Brain microvascular endothelial cell (primary cell): ENCODE results near the gene MRPS23.

ENCODE experiments used
- DNase-seq: peaks from one replicate; pipeline ENCODE4 v3.0.0-alpha.2; 2020
- H3K27ac ChIP-seq: fragments of 250-450 bp; sonication (Bioruptor Pico); 2 replicates; pipeline ENCODE4 v1.5.1; 2020; ENCODE audit warnings: mild to moderate bottlenecking, moderate library complexity
- H3K27me3 ChIP-seq: fragments of 250-450 bp; sonication (Bioruptor Pico); replicated peaks from 2 replicates; pipeline ENCODE4 v1.5.1; 2020; ENCODE audit warnings: mild to moderate bottlenecking
- H3K36me3 ChIP-seq: fragments of 250-450 bp; sonication (Bioruptor Pico); replicated peaks from 2 replicates; pipeline ENCODE4 v1.5.1; 2020; ENCODE audit warnings: mild to moderate bottlenecking
- H3K4me3 ChIP-seq: 2 replicates; pipeline ENCODE4 v1.5.1; 2011; ENCODE audit warnings: low read depth, mild to moderate bottlenecking, control low read depth, low read length, moderate library complexity
- in situ Hi-C: cut with HindIII; loops from 2 replicates; pipeline ENCODE4 v1.10.0; 2017; ENCODE audit warnings: low sequenced_read_pairs, low pct_ligation_motif_present
- TF ChIP-seq, protein P1 (sequence below): IDR thresholded peaks from 2 replicates; pipeline ENCODE4 v1.5.1; 2011; ENCODE audit warnings: low read depth, mild to moderate bottlenecking, moderate library complexity, low read length, control low read depth, inconsistent platforms; ENCODE audit errors: missing control alignments

Gene MRPS23

GRCh38 chr17:57849874-57850754 lies at the start of gene MRPS23:
MRPS23 (minus strand) TSS chr17:57850044; CDS start chr17:57850010, 34 bp downstream.
- Histone ChIP-seq H3K27me3 (no peaks in the 10 kb centered on the region), H3K27ac (peak within 1 kb of the TSS; percentile 72)

DNA sequence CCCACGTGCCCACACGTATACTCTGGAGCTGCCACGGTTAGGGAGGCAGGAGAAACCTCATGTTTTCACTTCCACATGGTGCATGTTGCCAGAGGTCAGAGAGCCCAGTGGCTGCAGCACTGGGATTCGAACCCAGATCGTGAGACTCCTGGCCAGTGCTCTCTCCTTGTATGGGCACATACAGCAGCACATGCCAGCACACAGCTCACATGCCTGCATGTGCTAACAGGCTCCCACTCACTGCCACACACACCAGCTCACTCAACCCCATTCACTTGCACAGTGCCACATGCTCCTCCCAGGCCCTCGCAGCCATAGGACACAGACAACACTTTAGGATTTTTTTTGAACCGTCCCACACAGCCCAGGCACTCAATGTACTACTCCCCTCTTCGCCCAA lies 49.5 kb upstream of the MRPS23 start:
- Histone ChIP-seq H3K36me3 (no peaks in the 10 kb centered on the region), H3K27ac (no peak overlapping the region), H3K4me3 (no peak overlapping the region), H3K27me3 (no peaks in the 10 kb centered on the region)
- in situ Hi-C loops: no loop called here
- TF ChIP-seq, protein P1, sequence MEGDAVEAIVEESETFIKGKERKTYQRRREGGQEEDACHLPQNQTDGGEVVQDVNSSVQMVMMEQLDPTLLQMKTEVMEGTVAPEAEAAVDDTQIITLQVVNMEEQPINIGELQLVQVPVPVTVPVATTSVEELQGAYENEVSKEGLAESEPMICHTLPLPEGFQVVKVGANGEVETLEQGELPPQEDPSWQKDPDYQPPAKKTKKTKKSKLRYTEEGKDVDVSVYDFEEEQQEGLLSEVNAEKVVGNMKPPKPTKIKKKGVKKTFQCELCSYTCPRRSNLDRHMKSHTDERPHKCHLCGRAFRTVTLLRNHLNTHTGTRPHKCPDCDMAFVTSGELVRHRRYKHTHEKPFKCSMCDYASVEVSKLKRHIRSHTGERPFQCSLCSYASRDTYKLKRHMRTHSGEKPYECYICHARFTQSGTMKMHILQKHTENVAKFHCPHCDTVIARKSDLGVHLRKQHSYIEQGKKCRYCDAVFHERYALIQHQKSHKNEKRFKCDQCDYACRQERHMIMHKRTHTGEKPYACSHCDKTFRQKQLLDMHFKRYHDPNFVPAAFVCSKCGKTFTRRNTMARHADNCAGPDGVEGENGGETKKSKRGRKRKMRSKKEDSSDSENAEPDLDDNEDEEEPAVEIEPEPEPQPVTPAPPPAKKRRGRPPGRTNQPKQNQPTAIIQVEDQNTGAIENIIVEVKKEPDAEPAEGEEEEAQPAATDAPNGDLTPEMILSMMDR: no peak
- DNase-seq: no peak

More at GRCh38 chr17:57849874-57850754, at the start of gene MRPS23:
- H3K4me3 ChIP-seq: peak within 1 kb of the TSS; percentile 99
- H3K36me3 ChIP-seq: peaks cover 1% of the 10 kb centered on the region
- DNase-seq: peak; percentile 99
- TF ChIP-seq, protein P1: no peak
- in situ Hi-C loops: no loop called here

GRCh38 chr17:57898487-57899311 lies 48.9 kb upstream of the MRPS23 start:
- Histone ChIP-seq H3K27me3 (no peaks in the 10 kb centered on the region), H3K36me3 (no peaks in the 10 kb centered on the region), H3K4me3 (no peak overlapping the region), H3K27ac (no peak overlapping the region)
- in situ Hi-C loops: no loop called here
- DNase-seq: peak; percentile 16
- TF ChIP-seq, protein P1: no peak

GRCh38 chr17:57895382-57896060 lies 45.7 kb upstream of the MRPS23 start:
- H3K27ac ChIP-seq: no peak overlapping the region
- TF ChIP-seq, protein P1: no peak
- no peak overlapping the region for H3K4me3 ChIP-seq
- H3K27me3 ChIP-seq: no peaks in the 10 kb centered on the region
- DNase-seq: no peak
- in situ Hi-C loops: no loop called here
- H3K36me3 ChIP-seq: no peaks in the 10 kb centered on the region

- H3K27ac ChIP-seq: no peak overlapping the region
- no peaks in the 10 kb centered on the region for H3K27me3 ChIP-seq
- no peak overlapping the region for H3K4me3 ChIP-seq
- DNase-seq: no peak
- in situ Hi-C loops: no loop called here
- TF ChIP-seq, protein P1: no peak
- H3K36me3 ChIP-seq: no peaks in the 10 kb centered on the region
Observed at GRCh38 chr17:57894848-57895247, 45.0 kb upstream of the MRPS23 start.
